H9 (cell line): ENCODE measurements around the gene AURKB. TPM values are rescaled to one million over a fixed set of nuclear protein-coding genes. Genes with fewer than 3 reads are reported as not detected.

ENCODE experiments used
- DNase-seq: peaks from one replicate; pipeline ENCODE4 v3.0.0-alpha.2; 2017
- H2AFZ ChIP-seq: one replicate; pipeline ENCODE4 v1.6.1; 2013; ENCODE audit warnings: mild to moderate bottlenecking, low read length, control low read depth, moderate library complexity
- H2AK5ac ChIP-seq: 2 replicates; pipeline ENCODE4 v1.6.1; 2013; ENCODE audit warnings: low read length, control low read depth, mixed read lengths; ENCODE audit not compliant: insufficient read length
- H2BK120ac ChIP-seq: one replicate; pipeline ENCODE4 v1.6.1; 2013; ENCODE audit warnings: low read depth, mild to moderate bottlenecking, low read length, control low read depth, inconsistent platforms; ENCODE audit not compliant: poor library complexity, severe bottlenecking
- H2BK12ac ChIP-seq: 2 replicates; pipeline ENCODE4 v1.6.1; 2013; ENCODE audit warnings: low read length, control low read depth, mixed read lengths, low read depth; ENCODE audit not compliant: insufficient read length
- H2BK15ac ChIP-seq: 2 replicates; pipeline ENCODE4 v1.6.1; 2013; ENCODE audit warnings: low read depth, low read length, control low read depth
- H2BK20ac ChIP-seq: one replicate; pipeline ENCODE4 v1.6.1; 2013; ENCODE audit warnings: low read depth, mild to moderate bottlenecking, low read length, control low read depth, inconsistent platforms; ENCODE audit not compliant: poor library complexity, severe bottlenecking
- H2BK5ac ChIP-seq: 2 replicates; pipeline ENCODE4 v1.6.1; 2013; ENCODE audit warnings: low read length, control low read depth, mixed read lengths; ENCODE audit not compliant: insufficient read length
- H3K14ac ChIP-seq: 2 replicates; pipeline ENCODE4 v1.6.1; 2013; ENCODE audit warnings: low read length, control low read depth; ENCODE audit not compliant: insufficient read depth
- H3K18ac ChIP-seq: 2 replicates; pipeline ENCODE4 v1.6.1; 2013; ENCODE audit warnings: low read depth, mild to moderate bottlenecking, mixed read lengths, low read length, control low read depth; ENCODE audit not compliant: insufficient read length
- H3K23ac ChIP-seq: 2 replicates; pipeline ENCODE4 v1.6.1; 2013; ENCODE audit warnings: low read length, control low read depth, mixed read lengths, low read depth; ENCODE audit not compliant: insufficient read length
- H3K23me2 ChIP-seq: 2 replicates; pipeline ENCODE4 v1.6.1; 2013; ENCODE audit warnings: low read depth, mild to moderate bottlenecking, mixed read lengths, low read length, control low read depth; ENCODE audit not compliant: insufficient read length, poor library complexity, severe bottlenecking
- H3K27ac ChIP-seq: 2 replicates; pipeline ENCODE4 v1.5.1; 2013; ENCODE audit warnings: low read length, control low read depth, mixed read lengths, low read depth; ENCODE audit not compliant: insufficient read length
- H3K27me3 ChIP-seq: 2 replicates; pipeline ENCODE4 v1.6.1; 2013; ENCODE audit warnings: low read length, control low read depth, inconsistent platforms; ENCODE audit not compliant: insufficient read depth
- H3K4ac ChIP-seq: 2 replicates; pipeline ENCODE4 v1.6.1; 2013; ENCODE audit warnings: low read depth, mild to moderate bottlenecking, control low read depth, inconsistent platforms, low read length, moderate library complexity
- H3K4me1 ChIP-seq: 2 replicates; pipeline ENCODE4 v1.6.1; 2013; ENCODE audit warnings: low read length, control low read depth, inconsistent platforms; ENCODE audit not compliant: insufficient read depth
- H3K4me2 ChIP-seq: 2 replicates; pipeline ENCODE4 v1.6.1; 2013; ENCODE audit warnings: low read length, control low read depth, mixed read lengths; ENCODE audit not compliant: insufficient read length, insufficient read depth
- H3K56ac ChIP-seq: 2 replicates; pipeline ENCODE4 v1.6.1; 2013; ENCODE audit warnings: low read depth, mild to moderate bottlenecking, mixed read lengths, low read length, control low read depth; ENCODE audit not compliant: insufficient read length
- H3K79me1 ChIP-seq: 2 replicates; pipeline ENCODE4 v1.6.1; 2013; ENCODE audit warnings: low read depth, mild to moderate bottlenecking, moderate library complexity, low read length, control low read depth, inconsistent platforms; ENCODE audit not compliant: insufficient read depth, poor library complexity, severe bottlenecking
- H3K79me2 ChIP-seq: 2 replicates; pipeline ENCODE4 v1.6.1; 2013; ENCODE audit warnings: low read length, control low read depth, inconsistent platforms; ENCODE audit not compliant: insufficient read depth
- H3K9ac ChIP-seq: 2 replicates; pipeline ENCODE4 v1.6.1; 2013; ENCODE audit warnings: low read length, control low read depth, mixed read lengths; ENCODE audit not compliant: insufficient read length; ENCODE audit errors: extremely low read depth
- H3K9me3 ChIP-seq: one replicate; pipeline ENCODE4 v1.6.1; 2013; ENCODE audit warnings: low read depth, low read length, inconsistent platforms; ENCODE audit not compliant: control insufficient read depth
- H3T11ph ChIP-seq: one replicate; pipeline ENCODE4 v1.6.1; 2013; ENCODE audit warnings: mild to moderate bottlenecking, low read length, control low read depth, inconsistent platforms
- H4K20me1 ChIP-seq: one replicate; pipeline ENCODE4 v1.6.1; 2013; ENCODE audit not compliant: control insufficient read depth, insufficient read length, insufficient read depth
- H4K5ac ChIP-seq: 2 replicates; pipeline ENCODE4 v1.6.1; 2013; ENCODE audit warnings: low read depth, mild to moderate bottlenecking, mixed read lengths, low read length, control low read depth; ENCODE audit not compliant: insufficient read length
- H4K8ac ChIP-seq: replicated peaks from 2 replicates; pipeline ENCODE4 v1.6.1; 2013; ENCODE audit warnings: low read length, control low read depth, mixed read lengths, low read depth; ENCODE audit not compliant: insufficient read length
- H4K91ac ChIP-seq: 2 replicates; pipeline ENCODE4 v1.6.1; 2013; ENCODE audit warnings: low read depth, mild to moderate bottlenecking, moderate library complexity, mixed read lengths, low read length, control low read depth; ENCODE audit not compliant: insufficient read length
- H3K27ac Mint-ChIP-seq, 3 experiments: 2 replicates in 2 of 3; 3 replicates in 1 of 3; pipeline ENCODE4 v1.8.0; 2020 to 2021; ENCODE audit warnings: mixed read lengths in 3 of 3, mild to moderate bottlenecking in 1 of 3, moderate library complexity in 1 of 3
- H3K27me3 Mint-ChIP-seq: 2 replicates; pipeline ENCODE4 v1.8.0; 2021; ENCODE audit warnings: low read depth, mild to moderate bottlenecking, moderate library complexity, mixed read lengths
- H3K36me3 Mint-ChIP-seq, 3 experiments: 2 replicates in 2 of 3; 3 replicates in 1 of 3; pipeline ENCODE4 v1.8.0; 2020 to 2021; ENCODE audit warnings: low read depth in 3 of 3, mixed read lengths in 3 of 3; ENCODE audit not compliant: insufficient read depth in 1 of 3
- H3K4me1 Mint-ChIP-seq, 2 experiments: 2 replicates each; pipeline ENCODE4 v1.8.0; 2020; ENCODE audit warnings: mixed read lengths in 2 of 2
- H3K4me3 Mint-ChIP-seq, 2 experiments: 2 replicates in 1 of 2; 3 replicates in 1 of 2; pipeline ENCODE4 v1.8.0; 2020 to 2021; ENCODE audit warnings: mild to moderate bottlenecking in 2 of 2, mixed read lengths in 2 of 2, moderate library complexity in 1 of 2
- H3K9me3 Mint-ChIP-seq, 2 experiments: 2 replicates in 1 of 2; 3 replicates in 1 of 2; pipeline ENCODE4 v1.8.0; 2020; ENCODE audit warnings: mild to moderate bottlenecking in 2 of 2, mixed read lengths in 2 of 2, moderate library complexity in 1 of 2
- WGBS: extraction: QIAGEN DNeasy Blood & Tissue Kit; methylation state at CpG from one replicate; pipeline ENCODE4 v1.1.7; 2013; ENCODE audit warnings: missing lambda C conversion rate, low lambda C conversion rate, mixed read lengths; ENCODE audit not compliant: insufficient read length; ENCODE audit errors: extremely low coverage; 5-methylcytosine and 5-hydroxymethylcytosine counted together
- total RNA-seq: library from RNA; stranded (reverse); gene quantifications from 2 replicates; pipeline ENCODE4 v1.2.1, GENCODE V29; 2021
- TF ChIP-seq, protein P1 (sequence below): fragments of 200-600 bp; sonication (generic); conservative IDR thresholded peaks from 3 replicates; pipeline ENCODE4 v1.8.0; 2021; ENCODE audit warnings: antibody characterized with exemption, mild to moderate bottlenecking

Gene AURKB
- total RNA-seq, 1 experiment from 2014 or later = 171 TPM

DNA sequence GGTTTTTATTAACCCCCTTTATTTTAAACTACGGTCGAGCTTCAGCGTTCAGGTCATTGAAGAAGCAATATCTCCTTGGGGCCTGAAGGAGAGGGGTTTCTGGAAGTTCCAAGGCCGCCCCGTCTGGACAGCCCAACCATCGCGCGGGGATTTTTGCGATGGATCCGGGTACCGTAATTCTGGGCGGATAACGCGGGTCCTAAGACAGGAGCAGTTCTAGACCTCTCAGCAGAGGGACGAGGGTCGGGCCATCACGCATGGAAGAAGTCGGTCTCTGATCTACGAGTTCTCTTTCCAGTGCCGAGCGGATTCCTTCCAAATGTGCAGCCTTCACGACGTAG, 24.0 kb downstream of the AURKB start:
- Histone ChIP-seq H2BK12ac (no peak overlapping the region), H3K9ac (peak overlapping the region; percentile 40)
- H3K4me1 Mint-ChIP-seq = peaks cover 12 to 15% of the 10 kb centered on the region in 2 experiments

More for the DNA sequence above, 24.0 kb downstream of the AURKB start:
- TF ChIP-seq, protein P1, sequence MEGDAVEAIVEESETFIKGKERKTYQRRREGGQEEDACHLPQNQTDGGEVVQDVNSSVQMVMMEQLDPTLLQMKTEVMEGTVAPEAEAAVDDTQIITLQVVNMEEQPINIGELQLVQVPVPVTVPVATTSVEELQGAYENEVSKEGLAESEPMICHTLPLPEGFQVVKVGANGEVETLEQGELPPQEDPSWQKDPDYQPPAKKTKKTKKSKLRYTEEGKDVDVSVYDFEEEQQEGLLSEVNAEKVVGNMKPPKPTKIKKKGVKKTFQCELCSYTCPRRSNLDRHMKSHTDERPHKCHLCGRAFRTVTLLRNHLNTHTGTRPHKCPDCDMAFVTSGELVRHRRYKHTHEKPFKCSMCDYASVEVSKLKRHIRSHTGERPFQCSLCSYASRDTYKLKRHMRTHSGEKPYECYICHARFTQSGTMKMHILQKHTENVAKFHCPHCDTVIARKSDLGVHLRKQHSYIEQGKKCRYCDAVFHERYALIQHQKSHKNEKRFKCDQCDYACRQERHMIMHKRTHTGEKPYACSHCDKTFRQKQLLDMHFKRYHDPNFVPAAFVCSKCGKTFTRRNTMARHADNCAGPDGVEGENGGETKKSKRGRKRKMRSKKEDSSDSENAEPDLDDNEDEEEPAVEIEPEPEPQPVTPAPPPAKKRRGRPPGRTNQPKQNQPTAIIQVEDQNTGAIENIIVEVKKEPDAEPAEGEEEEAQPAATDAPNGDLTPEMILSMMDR = no peak
- Histone ChIP-seq H3K27ac (no peak overlapping the region), H3T11ph (no peak overlapping the region), H2BK120ac (no peak overlapping the region), H4K91ac (no peak overlapping the region), H2BK15ac (no peak overlapping the region), H3K23me2 (peaks cover 19% of the 10 kb centered on the region), H3K27me3 (peaks cover 2% of the 10 kb centered on the region; the same call in 1 of the 2 replicates), H3K56ac (no peak overlapping the region), H4K5ac (no peak overlapping the region), H3K9me3 (no peaks in the 10 kb centered on the region), H3K14ac (no peak overlapping the region), H3K79me2 (no peaks in the 10 kb centered on the region), H3K79me1 (no peaks in the 10 kb centered on the region), H2BK5ac (no peak overlapping the region), H3K4me1 (peaks cover 9% of the 10 kb centered on the region; the same call in 1 of the 2 replicates), H4K20me1 (peaks cover 3% of the 10 kb centered on the region), H3K23ac (no peak overlapping the region), H2BK20ac (no peak overlapping the region), H2AK5ac (no peak overlapping the region), H4K8ac (no peak overlapping the region), H3K18ac (no peak overlapping the region), H2AFZ (no peak overlapping the region), H3K4me2 (peak overlapping the region; percentile 99), H3K4ac (no peak overlapping the region)
- peaks cover 9% of the 10 kb centered on the region for H3K27me3 Mint-ChIP-seq
- DNase-seq = no peak
- H3K9me3 Mint-ChIP-seq = no peaks in the 10 kb centered on the region
- WGBS = no CpG with 5 or more reads among the region's 23 CpGs
- no peak overlapping the region for H3K4me3 Mint-ChIP-seq
- no peak overlapping the region for H3K27ac Mint-ChIP-seq
- no peaks in the 10 kb centered on the region; a peak in 1 of 7 replicates for H3K36me3 Mint-ChIP-seq
